ENCODE results near the gene PLXNB2. TPM values are rescaled to one million over a fixed set of nuclear protein-coding genes. Genes with fewer than 3 reads are reported as not detected.
A peak's percentile ranks its signal among the peaks of the same experiment; 100 is the strongest.

PLXNB2 gene
- total RNA-seq, 1 donor from 2014 or later: 86.2 TPM

GRCh38 chr22:50252082-50253045 lies 55.1 kb downstream of the PLXNB2 start:
- peak; percentile 69 for DNase-seq (ENCODE audit: low spot score)

- no peak for DNase-seq (ENCODE audit: low spot score)
Observed at GRCh38 chr22:50251477-50252081, 55.9 kb downstream of the PLXNB2 start.

- DNase-seq (ENCODE audit: low spot score): peak; percentile 84
Observed at GRCh38 chr22:50250555-50251476, 56.6 kb downstream of the PLXNB2 start, which contains the start of gene HDAC10. Gene HDAC10 (minus strand): TSS chr22:50251265. CDS start chr22:50251032, 233 bp downstream.

- DNase-seq (ENCODE audit: low spot score): no peak
Observed at GRCh38 chr22:50250249-50250554, 57.2 kb downstream of the PLXNB2 start.

GRCh38 chr22:50249341-50250248 lies 57.9 kb downstream of the PLXNB2 start:
- DNase-seq (ENCODE audit: low spot score): no peak

- no peak for DNase-seq (ENCODE audit: low spot score)
Observed at GRCh38 chr22:50248196-50249081, 59.0 kb downstream of the PLXNB2 start.

GRCh38 chr22:50247748-50248147 lies 59.7 kb downstream of the PLXNB2 start:
- DNase-seq (ENCODE audit: low spot score): peak; percentile 37

GRCh38 chr22:50246242-50247175 lies 60.9 kb downstream of the PLXNB2 start:
- no peak for DNase-seq (ENCODE audit: low spot score)

GRCh38 chr22:50245214-50246072 lies 62.0 kb downstream of the PLXNB2 start:
- no peak for DNase-seq (ENCODE audit: low spot score)

GRCh38 chr22:50244420-50245213 lies 62.8 kb downstream of the PLXNB2 start, which contains the start of gene TUBGCP6:
Gene TUBGCP6 (minus strand): TSS chr22:50245023. CDS start chr22:50244459, 564 bp downstream.
- peak; percentile 95 for DNase-seq (ENCODE audit: low spot score)

- no peak for DNase-seq (ENCODE audit: low spot score)
Observed at GRCh38 chr22:50243685-50244419, 63.6 kb downstream of the PLXNB2 start.

GRCh38 chr22:50242406-50242949 lies 65.0 kb downstream of the PLXNB2 start:
- DNase-seq (ENCODE audit: low spot score): no peak

GRCh38 chr22:50238755-50239154 lies 68.7 kb downstream of the PLXNB2 start:
- no peak for DNase-seq (ENCODE audit: low spot score)

- no peak for DNase-seq (ENCODE audit: low spot score)
Observed at GRCh38 chr22:50236731-50237409, 70.6 kb downstream of the PLXNB2 start.

GRCh38 chr22:50233223-50233622 lies 74.2 kb downstream of the PLXNB2 start:
- DNase-seq (ENCODE audit: low spot score): no peak

Data from umbilical cord (tissue), 2 donors.